GM20431 (cell line): ENCODE measurements around the gene TBC1D8.

ENCODE experiments used
- in situ Hi-C: fragments of 300-500 bp; cut with MseI, MboI; formaldehyde crosslinking; loops from one replicate; pipeline ENCODE4 v1.15.0; 2020; ENCODE audit warnings: low sequenced_read_pairs; ENCODE audit not compliant: unreplicated experiment

TBC1D8 gene

GRCh38 chr2:100968146-100969145, 182.7 kb downstream of the TBC1D8 start:
- in situ Hi-C loops = no loop called here

GRCh38 chr2:100967716-100968115, 183.5 kb downstream of the TBC1D8 start:
- in situ Hi-C loops = no loop called here

GRCh38 chr2:100965596-100965995, 185.6 kb downstream of the TBC1D8 start:
- in situ Hi-C loops = no loop called here

GRCh38 chr2:100964681-100965169, 186.5 kb downstream of the TBC1D8 start:
- in situ Hi-C loops = no loop called here

- in situ Hi-C loops = no loop called here
Measured at GRCh38 chr2:100964222-100964621, 187.0 kb downstream of the TBC1D8 start.

- in situ Hi-C loops = no loop called here
Measured at GRCh38 chr2:100963026-100963375, 188.2 kb downstream of the TBC1D8 start.

- in situ Hi-C loops = no loop called here
Measured at GRCh38 chr2:100962366-100963025, 188.7 kb downstream of the TBC1D8 start.

- in situ Hi-C loops = no loop called here
Measured at GRCh38 chr2:100960688-100961087, 190.5 kb downstream of the TBC1D8 start.

- in situ Hi-C loops = no loop called here
Measured at GRCh38 chr2:100959225-100959880, 191.8 kb downstream of the TBC1D8 start.

GRCh38 chr2:100957996-100958653, 193.1 kb downstream of the TBC1D8 start:
- in situ Hi-C loops = no loop called here
